Glomerular visceral epithelial cell (primary cell): ENCODE data around the gene SLC5A5.
"Not testable (repeated sequence)": the region's sequence is repeated elsewhere in the genome, so short reads cannot be mapped to it uniquely, and the experiment has no call there.

Experiments
- DNase-seq: peaks from one replicate; pipeline ENCODE4 v3.0.0-alpha.2; 2016; ENCODE audit errors: extremely low spot score

SLC5A5 gene

DNA sequence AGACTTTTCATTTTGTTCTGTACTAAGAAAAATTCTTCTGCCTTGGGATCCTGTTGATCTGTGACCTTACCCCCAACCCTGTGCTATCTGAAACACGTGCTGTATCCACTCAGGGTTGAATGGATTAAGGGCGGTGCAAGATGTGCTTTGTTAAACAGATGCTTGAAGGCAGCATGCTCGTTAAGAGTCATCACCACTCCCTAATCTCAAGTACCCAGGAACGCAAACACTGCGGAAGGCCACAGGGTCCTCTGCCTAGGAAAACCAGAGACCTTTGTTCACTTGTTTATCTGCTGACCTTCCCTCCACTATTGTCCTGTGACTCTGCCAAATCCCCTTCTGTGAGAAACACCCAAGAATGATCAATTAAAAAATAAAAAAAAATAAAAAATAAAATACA, 47.4 kb downstream of the SLC5A5 start:
- not testable (repeated sequence) for DNase-seq

DNA sequence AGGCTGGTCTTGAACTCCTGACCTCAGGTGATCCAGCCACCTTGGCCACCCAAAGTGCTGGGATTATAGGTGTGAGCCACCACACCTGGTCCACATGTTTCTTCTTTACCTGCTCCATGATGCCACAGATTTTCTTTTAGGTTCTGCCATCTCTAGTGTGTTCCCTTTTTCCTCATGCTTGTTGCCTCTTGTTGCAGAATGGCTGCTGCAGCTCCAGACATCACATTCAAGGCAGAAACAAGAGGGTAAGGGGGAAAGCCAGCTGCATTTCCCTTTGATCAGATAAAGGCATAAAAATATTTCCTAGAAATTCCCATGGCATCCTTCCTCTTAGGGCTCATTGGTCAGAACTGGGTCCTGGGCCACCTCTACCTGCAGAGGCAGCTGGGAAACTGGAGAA, 48.8 kb downstream of the SLC5A5 start:
- no peak for DNase-seq

DNA sequence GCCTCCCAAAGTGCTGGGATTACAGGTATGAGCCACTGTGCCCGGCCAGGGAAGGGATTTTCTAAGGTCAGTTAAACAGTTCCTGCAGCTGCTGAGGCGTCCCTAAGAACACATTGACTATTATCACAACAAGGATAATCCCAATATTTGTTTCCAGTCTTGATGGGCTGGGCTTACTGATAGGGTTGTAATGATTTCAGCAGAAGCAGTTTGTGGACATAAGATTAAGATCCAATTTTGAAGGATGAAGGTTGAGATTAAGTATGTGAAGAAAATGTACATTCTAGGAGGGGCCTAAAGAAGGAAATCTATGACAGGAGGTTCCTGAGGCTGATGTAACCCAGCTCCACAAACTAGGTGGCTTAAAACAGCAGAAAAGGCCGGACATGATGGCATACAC, 50.4 kb downstream of the SLC5A5 start:
- DNase-seq, result no peak

DNA sequence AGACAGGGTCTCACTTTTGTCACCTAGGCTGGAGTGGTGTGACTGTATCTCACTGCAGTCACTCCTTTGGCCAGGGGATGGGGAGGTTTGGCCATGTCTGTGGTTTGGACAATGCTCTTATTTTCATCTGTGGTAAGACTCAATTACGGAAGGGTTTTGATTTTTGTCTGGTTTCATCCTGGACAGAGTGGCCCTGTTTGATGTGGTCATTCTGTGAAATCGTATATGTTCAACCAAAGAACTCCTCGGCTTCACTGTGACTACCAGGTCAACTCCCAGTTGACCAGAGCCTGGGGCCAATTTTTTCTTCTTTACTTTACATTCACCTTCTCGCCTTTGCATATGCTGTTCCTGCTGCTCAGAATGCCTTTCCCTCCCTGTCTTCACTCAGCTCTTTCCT, 54.3 kb downstream of the SLC5A5 start:
- no peak for DNase-seq

DNA sequence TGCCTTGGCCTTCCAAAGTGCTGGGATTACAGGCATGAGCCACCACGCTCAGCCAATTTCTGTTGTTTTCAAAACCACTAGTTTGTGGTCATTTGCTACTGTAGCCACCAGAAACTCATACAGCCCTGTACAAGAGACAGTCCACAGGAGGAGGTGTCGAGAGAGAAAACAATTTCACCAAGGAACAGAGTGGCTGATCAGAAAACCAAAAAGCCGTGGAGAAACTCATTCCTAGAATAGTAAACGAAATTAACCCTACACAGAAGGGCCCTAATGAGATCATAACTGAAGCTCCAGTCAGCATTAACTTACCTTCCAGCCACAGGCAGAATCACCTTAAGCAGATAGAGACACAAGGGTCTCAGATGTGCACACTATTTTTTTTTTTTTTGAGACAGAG, 57.3 kb downstream of the SLC5A5 start:
- no peak for DNase-seq

DNA sequence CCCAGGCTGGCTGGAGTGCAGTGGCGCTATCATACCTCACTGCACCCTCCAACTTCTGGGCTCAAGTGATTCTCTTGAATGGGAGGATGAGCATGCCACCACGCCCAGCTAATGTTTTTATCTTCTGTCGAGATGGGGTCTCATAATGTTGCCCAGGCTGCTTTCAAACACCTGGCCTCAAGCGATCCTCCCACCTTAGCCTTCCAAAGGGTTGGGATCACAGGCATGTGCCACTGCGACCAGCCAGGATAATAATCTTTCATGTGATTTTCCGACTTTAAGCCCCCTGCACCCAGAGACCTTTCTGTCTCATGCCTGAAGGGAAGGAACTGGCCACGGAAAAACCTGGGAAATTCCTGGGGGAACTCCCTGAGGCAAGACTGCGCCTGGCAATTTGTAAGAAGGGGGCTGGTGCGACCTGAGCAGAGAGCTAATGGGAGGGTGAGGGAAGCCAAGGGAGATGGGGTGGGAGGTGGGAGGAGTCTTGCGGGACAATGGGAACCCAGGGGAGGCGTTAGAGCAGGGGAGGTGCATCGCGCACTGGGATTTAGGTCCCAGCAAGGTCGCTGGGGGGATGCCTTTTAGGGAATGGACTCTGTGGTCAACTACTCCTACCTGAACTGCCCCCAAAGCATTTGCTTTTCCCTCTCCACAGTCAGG, 59.9 kb downstream of the SLC5A5 start:
- peak; percentile 60 for DNase-seq

DNA sequence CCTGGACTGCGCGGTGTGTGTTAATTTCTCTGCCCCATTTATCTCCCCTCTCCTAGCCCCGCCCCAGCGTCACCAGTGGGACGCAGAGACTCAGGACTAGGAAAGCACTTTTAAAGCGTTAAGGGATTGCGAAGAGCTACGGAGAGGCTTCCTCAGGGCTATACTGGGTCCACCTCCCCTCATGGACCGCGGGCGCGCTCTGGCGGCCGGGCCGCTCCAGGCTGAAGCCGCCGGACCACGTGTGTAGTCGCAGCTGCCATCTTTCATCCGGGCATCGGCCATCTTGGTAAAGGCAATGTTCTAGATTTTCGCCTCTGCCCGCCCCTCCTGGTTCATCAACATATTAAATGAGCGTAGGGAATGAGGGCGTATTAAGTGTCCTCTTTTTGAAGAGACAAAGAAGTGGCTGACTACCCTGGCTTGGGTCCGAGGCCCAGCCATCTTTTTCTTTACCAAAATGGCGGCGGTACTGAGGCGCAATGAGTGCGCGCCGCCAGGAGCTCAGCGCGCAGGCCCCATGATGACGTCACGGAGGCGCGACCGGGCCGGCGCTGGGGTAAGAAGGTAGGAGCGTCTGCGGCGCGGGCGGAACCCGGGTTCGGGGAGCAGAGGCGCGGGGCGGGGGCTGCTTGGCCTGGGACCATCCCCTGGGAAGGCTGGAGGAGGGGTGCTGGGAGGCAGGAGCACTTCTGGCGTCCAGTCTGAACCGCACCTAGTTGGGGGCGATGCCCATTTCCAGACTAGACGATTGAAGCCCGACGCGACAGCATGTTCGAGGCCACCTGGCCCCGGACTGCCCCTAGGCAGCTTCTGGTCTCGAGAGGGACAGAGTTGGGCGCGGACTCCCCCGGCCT, 61.0 kb downstream of the SLC5A5 start, which contains the start of gene CCDC124:
Gene CCDC124 (plus strand): TSS at position 531 of the 854 bp plus-strand sequence. CDS start 3,406 bp downstream, outside the sequence.
- peak; percentile 94 for DNase-seq

DNA sequence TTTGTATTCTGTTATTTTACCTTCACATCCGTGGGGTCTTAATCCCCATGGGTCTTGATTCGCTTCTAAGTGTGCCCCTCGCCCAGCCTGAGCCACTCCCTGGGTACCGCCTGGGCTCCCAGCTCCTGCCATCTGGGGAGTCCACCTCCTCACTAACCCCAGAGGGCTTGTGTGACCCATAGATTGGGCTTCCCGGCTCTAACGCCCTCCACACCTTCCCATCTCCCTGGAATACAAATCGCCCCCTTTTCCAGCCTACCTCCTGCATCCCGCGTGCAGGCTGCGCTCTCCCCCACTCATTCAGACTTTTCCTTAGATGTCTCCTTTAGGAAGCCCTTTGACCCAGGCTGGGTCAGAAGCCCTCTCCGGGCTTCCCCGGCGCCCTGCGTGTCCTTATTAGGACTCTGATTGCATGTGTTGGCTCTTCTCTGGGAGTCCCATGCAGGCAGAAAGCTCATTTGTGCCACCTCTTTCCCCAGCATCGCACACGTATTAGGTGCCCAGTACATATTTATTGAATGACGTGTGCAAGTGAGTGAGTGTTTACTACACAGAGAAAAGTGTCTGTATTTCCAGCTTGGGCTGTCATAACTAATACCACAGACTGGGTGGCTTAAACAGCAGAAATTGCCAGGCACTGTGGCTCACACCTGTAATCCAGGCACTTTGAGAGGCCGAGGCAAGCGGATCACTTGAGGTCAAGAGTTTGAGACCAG, 61.8 kb downstream of the SLC5A5 start:
- peak; percentile 48 for DNase-seq

DNA sequence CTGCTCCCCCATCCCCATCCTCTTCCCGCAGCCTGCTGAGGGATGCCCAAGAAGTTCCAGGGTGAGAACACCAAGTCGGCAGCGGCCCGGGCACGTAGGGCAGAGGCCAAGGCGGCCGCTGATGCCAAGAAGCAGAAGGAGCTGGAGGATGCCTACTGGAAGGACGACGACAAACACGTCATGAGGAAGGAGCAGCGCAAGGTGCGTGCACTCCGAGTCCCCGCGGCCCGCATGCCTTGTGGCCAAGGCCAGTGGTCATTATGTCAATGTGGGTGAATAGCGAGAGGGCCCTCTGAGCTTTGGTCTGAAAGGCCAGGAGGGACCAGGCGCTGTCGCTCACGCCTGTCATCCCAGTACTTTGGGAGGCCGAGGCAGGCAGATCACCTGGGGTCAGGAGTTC, 64.6 kb downstream of the SLC5A5 start:
- DNase-seq, result no peak

DNA sequence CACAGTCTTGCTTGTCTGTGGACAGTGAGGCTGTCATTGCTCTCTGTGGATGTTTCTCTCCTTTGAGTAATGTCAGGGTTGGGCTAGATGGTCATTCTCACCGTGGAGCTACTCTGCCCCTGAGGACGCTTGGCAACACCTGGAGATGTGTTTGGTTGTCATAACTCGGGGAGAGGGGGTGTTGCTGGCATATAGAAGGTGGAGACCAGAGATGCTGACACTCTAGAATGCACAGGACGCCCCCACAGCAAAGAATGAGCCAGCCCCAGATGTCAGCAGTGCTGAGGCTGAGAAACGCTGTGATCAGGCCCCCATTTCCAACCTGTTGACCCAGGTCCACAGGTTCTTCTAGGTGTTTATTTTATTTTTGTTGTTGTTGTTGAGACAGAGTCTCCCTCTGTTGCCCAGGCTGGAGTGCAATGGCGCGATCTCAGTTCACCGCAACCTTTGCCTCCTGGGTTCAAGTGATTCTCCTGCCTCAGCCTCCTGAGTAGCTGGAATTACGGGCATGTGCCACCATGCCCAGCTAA, 65.7 kb downstream of the SLC5A5 start:
- no peak for DNase-seq

DNA sequence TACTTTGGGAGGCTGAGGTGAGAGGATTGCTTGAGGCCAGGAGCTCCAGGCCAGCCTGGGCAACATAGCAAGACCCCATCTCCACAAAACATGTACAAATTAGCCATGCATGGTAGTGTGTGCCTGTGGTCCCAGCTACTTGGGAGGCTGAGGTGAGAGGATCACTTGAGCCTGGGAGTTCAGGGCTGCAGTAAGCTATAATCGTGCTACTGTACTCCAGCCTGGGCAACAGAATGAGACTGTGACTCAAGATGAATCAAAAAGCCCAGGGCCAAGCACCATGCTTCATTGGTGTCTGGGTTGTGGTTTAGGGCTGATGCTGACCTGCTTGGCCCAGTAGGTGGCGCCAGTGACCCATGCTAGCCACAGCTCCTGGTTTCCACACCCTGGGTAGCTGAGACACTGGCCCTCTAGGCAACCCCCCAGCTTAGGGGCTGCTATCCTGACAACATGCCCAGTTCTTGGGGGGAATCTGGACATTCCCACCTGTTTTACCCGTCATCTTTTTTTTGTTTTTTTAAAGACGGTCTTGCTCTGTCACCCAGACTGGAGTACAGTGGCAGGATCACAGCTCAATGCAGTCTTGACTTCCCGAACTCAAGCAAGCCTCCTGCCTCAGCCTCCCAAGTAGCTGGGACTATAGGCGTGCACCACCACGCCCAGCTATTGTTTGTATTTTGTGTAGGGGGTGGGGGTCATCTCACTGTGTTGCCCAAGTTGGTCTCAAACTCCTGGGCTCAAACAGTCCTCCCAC, 66.5 kb downstream of the SLC5A5 start:
- DNase-seq, result peak; percentile 87

DNA sequence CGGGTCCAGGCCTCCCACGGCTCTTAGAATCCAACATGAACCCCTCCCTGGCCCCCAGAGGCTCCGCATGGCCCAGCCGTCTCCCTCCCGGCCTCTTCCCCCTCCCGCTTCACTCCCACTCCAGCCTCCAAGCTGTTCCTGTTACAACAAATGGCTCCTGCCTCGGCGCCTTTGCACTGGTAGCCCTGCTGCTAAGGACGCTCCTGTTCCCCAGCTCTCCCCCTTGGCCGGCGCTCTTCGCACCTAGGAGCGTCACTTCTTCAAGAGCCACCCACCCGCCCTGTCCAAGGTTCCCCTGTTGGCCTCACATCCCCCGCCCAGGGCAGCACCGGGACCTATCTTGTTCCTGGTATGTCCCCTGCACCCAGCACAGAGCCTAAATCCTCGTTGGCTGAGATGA, 70.4 kb downstream of the SLC5A5 start:
- DNase-seq, result no peak

DNA sequence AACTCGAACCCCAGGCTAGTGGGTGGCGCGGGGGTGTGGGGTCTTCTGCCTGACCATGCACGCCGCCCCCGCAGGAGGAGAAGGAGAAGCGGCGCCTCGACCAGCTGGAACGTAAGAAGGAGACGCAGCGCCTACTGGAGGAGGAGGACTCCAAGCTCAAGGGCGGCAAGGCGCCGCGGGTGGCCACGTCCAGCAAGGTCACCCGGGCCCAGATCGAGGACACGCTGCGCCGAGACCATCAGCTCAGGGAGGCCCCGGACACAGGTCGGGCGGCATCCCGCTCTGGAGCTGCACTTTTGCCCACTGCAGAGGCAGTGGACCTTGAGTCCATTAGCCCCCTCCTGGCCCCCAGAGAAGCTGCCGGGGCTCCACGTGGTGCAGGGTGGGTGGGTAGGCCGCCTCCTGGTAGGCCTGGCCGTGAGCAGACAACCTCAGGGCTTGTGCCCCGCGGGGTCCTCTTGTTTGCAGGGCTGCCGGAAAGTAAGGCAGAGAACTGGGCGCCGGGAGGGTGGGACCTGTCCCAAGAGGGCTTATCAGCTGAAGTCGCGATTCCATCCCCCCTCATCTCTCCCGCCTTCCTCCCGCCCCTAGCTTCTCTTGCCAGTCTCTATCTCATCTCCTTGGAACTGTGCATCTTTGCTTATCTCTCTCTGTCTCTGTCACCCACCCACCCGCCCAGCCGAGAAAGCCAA, 71.0 kb downstream of the SLC5A5 start:
- no peak for DNase-seq

DNA sequence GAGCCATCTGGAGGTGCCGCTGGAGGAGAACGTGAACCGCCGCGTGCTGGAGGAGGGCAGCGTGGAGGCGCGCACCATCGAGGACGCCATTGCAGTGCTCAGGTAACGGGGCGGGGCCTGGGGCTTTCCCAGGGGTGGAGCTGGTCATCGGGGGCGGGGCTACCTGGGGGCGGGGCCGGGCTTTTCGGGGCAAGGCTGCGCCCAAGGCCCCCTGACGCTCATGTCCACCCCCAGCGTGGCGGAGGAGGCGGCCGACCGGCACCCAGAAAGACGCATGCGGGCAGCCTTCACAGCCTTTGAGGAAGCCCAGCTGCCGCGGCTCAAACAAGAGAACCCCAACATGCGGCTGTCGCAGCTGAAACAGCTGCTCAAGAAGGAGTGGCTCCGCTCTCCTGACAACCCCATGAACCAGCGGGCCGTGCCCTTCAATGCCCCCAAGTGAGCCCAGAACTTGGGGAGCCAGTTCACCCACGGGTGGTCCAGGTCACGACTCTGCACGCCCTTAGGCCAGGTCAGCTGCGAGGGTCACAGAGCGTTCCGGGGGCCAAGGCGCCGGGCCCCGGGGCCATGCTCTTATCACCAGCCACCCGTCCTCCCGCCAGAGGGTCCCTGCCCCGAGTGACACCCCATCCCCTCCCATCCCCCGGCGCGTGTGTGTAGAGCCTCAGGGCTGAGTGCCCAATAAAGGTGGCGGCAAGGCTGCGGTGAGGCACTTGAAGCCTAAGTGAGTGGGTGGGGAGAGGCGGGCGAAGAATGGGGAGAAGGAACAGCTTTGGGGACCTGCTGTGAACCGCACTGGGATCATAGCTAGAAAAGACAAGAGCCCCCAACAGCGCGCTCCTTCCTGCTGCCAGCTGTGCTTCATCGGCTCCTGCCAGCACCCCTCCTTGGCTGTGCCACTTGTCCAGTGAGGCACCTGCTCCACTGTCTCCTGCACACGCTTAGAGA, 71.8 kb downstream of the SLC5A5 start:
- no peak for DNase-seq

DNA sequence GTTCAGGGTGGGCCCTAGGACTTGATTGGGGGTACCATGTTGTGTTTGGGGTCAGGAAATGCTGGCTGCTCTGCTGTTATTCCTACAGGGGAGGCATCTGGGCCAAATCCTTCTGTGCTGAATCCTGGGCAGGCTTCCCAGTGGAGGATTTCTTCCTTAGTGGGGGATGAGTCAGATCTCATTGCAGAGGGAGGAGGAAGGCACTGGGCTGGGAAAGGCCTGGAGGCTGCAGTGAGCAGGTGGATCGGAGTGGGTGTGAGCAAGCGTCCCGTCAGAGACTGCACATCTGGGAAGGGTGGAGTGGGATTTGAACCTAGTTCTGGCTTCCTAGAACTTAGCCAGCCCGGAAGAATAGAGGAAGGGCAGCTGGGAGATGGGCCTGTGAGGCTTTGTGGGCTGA, 72.6 kb downstream of the SLC5A5 start:
- DNase-seq, result peak; percentile 67
